WI38 (cell line): ENCODE measurements around the gene PKIG.

ENCODE experiments used
- H3K4me3 ChIP-seq: 2 replicates; pipeline ENCODE4 v1.5.1; 2011; ENCODE audit warnings: low read depth, mild to moderate bottlenecking, control low read depth, low read length
- CTCF ChIP-seq: IDR thresholded peaks from 2 replicates; pipeline ENCODE4 v1.5.1; 2012; ENCODE audit warnings: low read depth, mild to moderate bottlenecking, control low read depth, low read length

PKIG gene

GRCh38 chr20:44633187-44633810, 50.9 kb downstream of the PKIG start:
- no peak overlapping the region for H3K4me3 ChIP-seq
- no peak for TF ChIP-seq CTCF

DNA sequence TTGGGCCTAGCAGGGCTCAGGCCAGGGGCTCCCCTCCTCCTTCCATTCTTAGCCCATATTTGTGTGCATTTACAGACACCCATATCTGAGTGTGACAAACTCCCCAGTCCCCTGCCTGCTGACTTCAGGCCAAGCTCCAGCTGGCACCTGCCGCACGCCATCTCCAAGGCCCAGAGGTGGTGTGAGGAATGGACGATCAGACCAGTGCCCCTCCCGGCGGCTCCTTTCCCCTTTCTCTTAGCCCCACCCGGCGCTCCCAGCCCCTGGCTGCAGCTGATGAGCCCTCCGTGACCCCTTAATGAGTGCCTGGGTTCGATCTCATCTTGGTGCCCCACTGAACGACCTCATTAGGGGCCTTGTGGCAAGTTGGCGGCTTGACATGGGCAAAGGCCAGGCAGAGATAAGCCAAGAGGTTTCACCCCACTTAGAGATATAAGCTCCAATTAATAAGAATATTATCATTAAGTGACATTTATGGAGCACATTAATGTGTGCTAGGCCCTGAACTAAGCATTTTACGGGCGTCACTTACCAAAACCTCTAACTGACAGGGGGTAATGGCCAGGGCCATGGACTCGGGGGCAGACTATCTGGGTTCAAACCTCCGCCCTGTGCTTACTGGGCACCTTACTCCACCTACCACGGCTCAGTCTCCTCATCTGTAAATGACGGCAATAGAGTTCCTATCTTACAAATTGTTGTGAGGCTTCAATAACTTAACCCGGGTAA, 51.7 kb downstream of the PKIG start:
- no peak overlapping the region for H3K4me3 ChIP-seq
- TF ChIP-seq CTCF, result no peak

GRCh38 chr20:44635877-44636276, 53.5 kb downstream of the PKIG start:
- TF ChIP-seq CTCF, result no peak
- no peak overlapping the region for H3K4me3 ChIP-seq

DNA sequence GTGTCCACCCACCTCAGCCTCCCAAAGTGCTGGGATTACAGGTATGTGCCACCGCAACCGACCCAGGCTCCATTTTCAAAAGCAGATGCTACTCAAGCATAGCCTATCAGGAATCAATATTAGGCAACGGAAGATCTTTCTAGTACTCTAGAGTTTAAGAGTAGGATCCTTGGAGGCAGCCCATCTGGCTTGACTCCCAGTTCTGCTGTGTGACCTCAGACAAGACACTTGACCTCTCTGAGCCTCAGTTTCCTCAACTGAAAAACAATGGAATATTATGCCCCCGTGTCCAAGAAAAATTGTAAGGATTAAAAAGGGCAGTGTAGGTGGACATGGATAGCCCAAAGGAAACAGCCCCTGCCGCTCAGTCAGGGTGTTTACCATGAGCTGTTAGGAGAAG, 54.7 kb downstream of the PKIG start:
- H3K4me3 ChIP-seq, result no peak overlapping the region
- no peak for TF ChIP-seq CTCF

DNA sequence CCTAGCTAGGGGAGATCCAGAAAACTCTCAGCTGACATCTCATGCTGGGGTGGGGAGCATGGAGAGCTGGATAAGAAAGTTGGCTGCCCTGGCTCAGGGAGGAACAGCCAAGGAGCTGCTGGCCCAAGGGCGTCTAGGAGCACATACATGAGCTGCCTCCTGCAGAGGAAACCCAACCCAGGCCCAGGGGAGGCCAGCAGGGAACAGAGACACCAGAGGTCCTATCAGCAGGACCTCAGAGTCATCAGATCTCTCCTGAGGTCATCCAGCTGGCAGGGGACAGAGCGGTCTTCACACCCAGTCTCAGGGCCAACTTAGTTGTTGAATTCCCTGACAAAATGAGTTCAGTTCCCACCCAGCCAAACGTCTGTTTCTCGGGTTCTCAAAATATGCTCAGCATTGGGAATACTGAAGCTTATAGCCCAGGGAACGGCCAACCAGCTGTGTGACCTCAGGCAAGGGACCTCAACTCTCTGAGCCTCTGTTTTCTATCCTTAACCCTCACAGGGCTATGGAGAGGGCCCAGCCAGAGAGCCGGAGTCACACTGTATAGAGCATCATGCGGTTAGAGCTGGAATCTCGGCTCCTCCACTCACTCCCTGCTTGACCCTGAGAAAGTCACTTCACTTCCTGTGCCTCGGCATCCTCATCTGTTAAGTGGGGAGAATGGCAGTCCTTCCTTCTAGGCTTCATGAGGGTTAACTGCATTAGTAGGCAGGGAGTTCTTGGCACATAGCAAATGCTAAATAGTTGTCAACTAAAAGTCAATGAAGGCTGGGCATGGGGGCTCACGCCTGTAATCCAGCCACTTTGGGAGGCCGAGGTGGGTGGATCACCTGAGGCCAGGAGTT, 55.4 kb downstream of the PKIG start:
- no peak overlapping the region for H3K4me3 ChIP-seq
- TF ChIP-seq CTCF, result no peak

- no peak for TF ChIP-seq CTCF
- H3K4me3 ChIP-seq, result no peak overlapping the region
Observed at GRCh38 chr20:44640522-44640921, 58.1 kb downstream of the PKIG start.

- TF ChIP-seq CTCF, result no peak
Observed at GRCh38 chr20:44641325-44641724, 58.9 kb downstream of the PKIG start.

More at GRCh38 chr20:44641325-44641724, 58.9 kb downstream of the PKIG start:
- H3K4me3 ChIP-seq, result no peak overlapping the region
